ENCODE measurements around the gene TRIM45. TPM values are rescaled to one million over a fixed set of nuclear protein-coding genes. Genes with fewer than 3 reads are reported as not detected.

TRIM45 gene
- total and polyA plus RNA-seq, 2 of the 13 experiments (the other 11 are each of a cell fraction or from before 2014, with no cell fraction given): 1.9 to 2.3 TPM

GRCh38 chr1:117121589-117122329 is at the start of gene TRIM45 (continued):
- TF ChIP-seq ZMYM2 (CRISPR knock-in tag; IDR thresholded peaks at IDR 0.05): peak; percentile 87
- no peak for TF ChIP-seq ZFP37 (CRISPR knock-in tag; IDR thresholded peaks at IDR 0.05; ENCODE audit: borderline replicate concordance)
- peak; percentile 90 for TF ChIP-seq RBM39 (IDR thresholded peaks at IDR 0.05; ENCODE audit: low read depth, low read length, poor library complexity, severe bottlenecking)
- 0 out of 2 replicates have a peak, but pooled peaks have one; percentile 36 for TF ChIP-seq ZNF678 (CRISPR knock-in tag; IDR thresholded peaks at IDR 0.05)
- peak; percentile 25; the same call in 1 of the 2 replicates for TF ChIP-seq HDAC1 (CRISPR knock-in tag; IDR thresholded peaks at IDR 0.05)
- TF ChIP-seq ATF5 (CRISPR knock-in tag; IDR thresholded peaks at IDR 0.05; ENCODE audit: low read depth): no peak
- TF ChIP-seq ZMYM3 (CRISPR knock-in tag; IDR thresholded peaks at IDR 0.05): peak; percentile 15; the same call in 1 of the 2 replicates
- no peak for TF ChIP-seq ZNF644 (CRISPR knock-in tag; IDR thresholded peaks at IDR 0.05; ENCODE audit: low read depth)
- TF ChIP-seq ZNF800 (CRISPR knock-in tag; IDR thresholded peaks at IDR 0.05): 0 out of 2 replicates have a peak, but pooled peaks have one; percentile 24
- peak; percentile 57; the same call in 1 of the 2 replicates for TF ChIP-seq ZBTB20 (CRISPR knock-in tag; IDR thresholded peaks at IDR 0.05; ENCODE audit: borderline replicate concordance, low read depth)
- TF ChIP-seq ZNF484 (CRISPR knock-in tag; IDR thresholded peaks at IDR 0.05; ENCODE audit: borderline replicate concordance, low read depth): no peak
- TF ChIP-seq GMEB1 (CRISPR knock-in tag; IDR thresholded peaks at IDR 0.05; ENCODE audit: borderline replicate concordance): 0 out of 2 replicates have a peak, but pooled peaks have one; percentile 35
- peak; percentile 85 for TF ChIP-seq NFYC (CRISPR knock-in tag; IDR thresholded peaks at IDR 0.05)
- TF ChIP-seq ESRRA (CRISPR knock-in tag; IDR thresholded peaks at IDR 0.05; ENCODE audit: low read depth): no peak
- TF ChIP-seq ZNF772 (CRISPR knock-in tag; IDR thresholded peaks at IDR 0.05): peak; percentile 57; the same call in 1 of the 2 replicates
- no peak for TF ChIP-seq PAXIP1 (CRISPR knock-in tag; conservative IDR thresholded peaks at IDR 0.05)
- TF ChIP-seq KDM5B (CRISPR knock-in tag; IDR thresholded peaks at IDR 0.05; ENCODE audit: borderline replicate concordance): peak; percentile 36; the same call in 1 of the 2 replicates
- TF ChIP-seq ZNF883 (CRISPR knock-in tag; IDR thresholded peaks at IDR 0.05; ENCODE audit: not compliant biosample characterization): peak; percentile 81
- 0 out of 2 replicates have a peak, but pooled peaks have one; percentile 64 for TF ChIP-seq PHF21A (CRISPR knock-in tag; IDR thresholded peaks at IDR 0.05)
- peak; percentile 49; the same call in 1 of the 2 replicates for TF ChIP-seq REPIN1 (CRISPR knock-in tag; IDR thresholded peaks at IDR 0.05; ENCODE audit: borderline replicate concordance, low read depth)
- TF ChIP-seq MIXL1 (CRISPR knock-in tag; IDR thresholded peaks at IDR 0.05): 0 out of 2 replicates have a peak, but pooled peaks have one; percentile 20

Measured in HepG2 (cell line).